ELR (cell line): ENCODE results near the gene ANKLE1.
A peak's percentile ranks its signal among the peaks of the same experiment; 100 is the strongest.

Source experiments
- DNase-seq: peaks from one replicate; pipeline ENCODE4 v3.0.0-alpha.2; 2015; ENCODE audit warnings: low read depth

ANKLE1 gene

GRCh38 chr19:17305517-17306284 is 24.0 kb downstream of the ANKLE1 start, which contains the start of gene MRPL34:
Gene MRPL34 (plus strand): TSS chr19:17305872. CDS start chr19:17305893, 21 bp downstream.
- DNase-seq = peak; percentile 99

- DNase-seq = no peak
Measured at GRCh38 chr19:17306285-17306714, 24.6 kb downstream of the ANKLE1 start.

- no peak for DNase-seq
Measured at GRCh38 chr19:17307876-17308377, 26.2 kb downstream of the ANKLE1 start.

GRCh38 chr19:17309198-17309964 is 27.7 kb downstream of the ANKLE1 start, which contains the start of gene DDA1:
Gene DDA1 (plus strand): TSS chr19:17309563. CDS start chr19:17309655, 92 bp downstream.
- DNase-seq = peak; percentile 100

- DNase-seq = no peak
Measured at GRCh38 chr19:17309965-17310461, 28.3 kb downstream of the ANKLE1 start.

- peak; percentile 88 for DNase-seq
Measured at GRCh38 chr19:17311455-17312188, 29.9 kb downstream of the ANKLE1 start.

GRCh38 chr19:17312189-17313113 is 30.8 kb downstream of the ANKLE1 start:
- DNase-seq = no peak

- DNase-seq = no peak
Measured at GRCh38 chr19:17314007-17314593, 32.4 kb downstream of the ANKLE1 start.

GRCh38 chr19:17318966-17319365 is 37.3 kb downstream of the ANKLE1 start:
- DNase-seq = no peak

- no peak for DNase-seq
Measured at GRCh38 chr19:17319473-17320238, 38.0 kb downstream of the ANKLE1 start.

- no peak for DNase-seq
Measured at GRCh38 chr19:17320435-17320834, 38.7 kb downstream of the ANKLE1 start.

GRCh38 chr19:17321655-17322489 is 40.2 kb downstream of the ANKLE1 start:
- DNase-seq = no peak

GRCh38 chr19:17322854-17323253 is 41.2 kb downstream of the ANKLE1 start:
- DNase-seq = no peak

- no peak for DNase-seq
Measured at GRCh38 chr19:17323300-17323963, 41.7 kb downstream of the ANKLE1 start.

- no peak for DNase-seq
Measured at GRCh38 chr19:17323964-17324332, 42.2 kb downstream of the ANKLE1 start.

GRCh38 chr19:17324357-17325114 is 42.8 kb downstream of the ANKLE1 start:
- no peak for DNase-seq

GRCh38 chr19:17325133-17325532 is 43.4 kb downstream of the ANKLE1 start:
- DNase-seq = no peak
